Body of pancreas (tissue), 4 donors: Measurements from ENCODE around the gene SP6. TPM values are rescaled to one million over a fixed set of nuclear protein-coding genes. Genes with fewer than 3 reads are reported as not detected.
A peak's percentile ranks its signal among the peaks of the same experiment; 100 is the strongest.

Source experiments
- ATAC-seq: fragments of 150-250 bp; one replicate; pipeline ENCODE4 v1.9.1; 2016
- DNase-seq, 4 donors: peaks; one replicate each; pipeline ENCODE4 v3.0.0-alpha.2; 2019
- H3K27ac ChIP-seq, 4 donors: fragments of 200-600 bp; sonication (generic); 1 replicate in 3 of 4; 2 replicates in 1 of 4; pipeline versions ENCODE4 v1.5.1 to v1.6.1; 2016 to 2019; ENCODE audit warnings: mild to moderate bottlenecking in 1 of 4, mixed read lengths in 1 of 4, moderate library complexity in 1 of 4
- H3K27me3 ChIP-seq, 2 donors: fragments of 200-600 bp; sonication (generic); one replicate each; pipeline ENCODE4 v1.6.0; 2016; ENCODE audit warnings: mild to moderate bottlenecking in 1 of 2
- H3K36me3 ChIP-seq, 2 donors: fragments of 200-600 bp; sonication (generic); replicated peaks in 1 of 2; 2 replicates each; pipeline ENCODE4 v1.5.1; 2016; ENCODE audit warnings: low read depth in 2 of 2; ENCODE audit not compliant: insufficient read depth in 1 of 2
- H3K4me1 ChIP-seq: fragments of 200-600 bp; sonication (generic); one replicate; pipeline ENCODE4 v1.6.0; 2016
- H3K4me3 ChIP-seq, 2 donors: fragments of 200-600 bp; sonication (generic); 1 replicate in 1 of 2; 2 replicates in 1 of 2; pipeline ENCODE4 v1.5.1; 2016 to 2019
- H3K9me3 ChIP-seq, 3 donors: fragments of 200-600 bp; sonication (generic); 1 replicate in 2 of 3; 2 replicates in 1 of 3; pipeline ENCODE4 v1.5.1; 2016
- POLR2A ChIP-seq, 3 donors: fragments of 450-650 bp; IDR thresholded peaks; one replicate each; pipeline ENCODE4 v1.6.1; 2016; ENCODE audit warnings: antibody characterized with exemption in 3 of 3, mild to moderate bottlenecking in 2 of 3
- WGBS, 2 donors: methylation state at CpG; one replicate each; pipeline ENCODE4 v1.1.5; 2017; 5-methylcytosine and 5-hydroxymethylcytosine counted together
- intact Hi-C: fragments of 100-400 bp; cut with DNase I; formaldehyde crosslinking; loops from one replicate; pipeline ENCODE4 v1.15.1; 2023
- total RNA-seq, 2 donors: library from RNA; depleted of rRNA; stranded (reverse); fragments of >200 nt; gene quantifications; one replicate each; pipeline ENCODE4 v1.1.0, GENCODE V29; 2016
- TF ChIP-seq, protein P1 (sequence below), 7 experiments: fragments of 450-650 bp in 4 of 7; fragments of 200-600 bp in 3 of 7; sonication (generic) in 3 of 7; IDR thresholded peaks; one replicate each; pipeline ENCODE4 v1.5.1; 2016 to 2019; ENCODE audit warnings: antibody characterized with exemption in 7 of 7

Gene SP6
- total RNA-seq, 2 donors from 2014 or later = 0.26 to 0.99 TPM

DNA sequence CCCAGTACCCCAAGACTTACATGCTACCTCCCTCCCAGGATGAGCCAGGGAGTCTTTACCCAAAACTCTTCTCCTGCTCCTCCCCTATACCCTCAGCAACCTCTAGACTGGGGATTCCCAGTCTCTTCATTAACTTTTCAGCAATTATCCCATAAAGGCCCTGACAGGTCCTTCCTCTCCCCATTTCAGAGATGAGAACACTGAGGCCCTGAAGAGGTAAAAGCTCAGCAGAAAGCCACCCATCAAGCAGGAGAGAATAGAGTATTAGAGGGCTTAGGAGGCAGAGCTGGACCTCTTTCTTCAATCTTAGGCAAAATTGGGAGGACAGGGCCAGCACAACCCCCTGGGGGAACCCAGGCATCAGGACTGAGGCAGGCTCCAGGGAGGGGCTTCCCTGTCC is 5.9 kb upstream of the SP6 start:
- Histone ChIP-seq H3K4me1 (peaks cover 5% of the 10 kb centered on the region), H3K4me3 (no peak overlapping the region), H3K36me3 (no peaks in the 10 kb centered on the region), H3K9me3 (no peaks in the 10 kb centered on the region), H3K27me3 (peaks cover 0 to 12% of the 10 kb centered on the region in 2 donors), H3K27ac (no peak overlapping the region)
- ATAC-seq (no peak), DNase-seq (no peak)
- intact Hi-C loops = no loop called here
- TF ChIP-seq, protein P1, sequence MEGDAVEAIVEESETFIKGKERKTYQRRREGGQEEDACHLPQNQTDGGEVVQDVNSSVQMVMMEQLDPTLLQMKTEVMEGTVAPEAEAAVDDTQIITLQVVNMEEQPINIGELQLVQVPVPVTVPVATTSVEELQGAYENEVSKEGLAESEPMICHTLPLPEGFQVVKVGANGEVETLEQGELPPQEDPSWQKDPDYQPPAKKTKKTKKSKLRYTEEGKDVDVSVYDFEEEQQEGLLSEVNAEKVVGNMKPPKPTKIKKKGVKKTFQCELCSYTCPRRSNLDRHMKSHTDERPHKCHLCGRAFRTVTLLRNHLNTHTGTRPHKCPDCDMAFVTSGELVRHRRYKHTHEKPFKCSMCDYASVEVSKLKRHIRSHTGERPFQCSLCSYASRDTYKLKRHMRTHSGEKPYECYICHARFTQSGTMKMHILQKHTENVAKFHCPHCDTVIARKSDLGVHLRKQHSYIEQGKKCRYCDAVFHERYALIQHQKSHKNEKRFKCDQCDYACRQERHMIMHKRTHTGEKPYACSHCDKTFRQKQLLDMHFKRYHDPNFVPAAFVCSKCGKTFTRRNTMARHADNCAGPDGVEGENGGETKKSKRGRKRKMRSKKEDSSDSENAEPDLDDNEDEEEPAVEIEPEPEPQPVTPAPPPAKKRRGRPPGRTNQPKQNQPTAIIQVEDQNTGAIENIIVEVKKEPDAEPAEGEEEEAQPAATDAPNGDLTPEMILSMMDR (IDR thresholded peaks at IDR 0.05) = no peak
- no peak for TF ChIP-seq POLR2A (IDR thresholded peaks at IDR 0.05)

DNA sequence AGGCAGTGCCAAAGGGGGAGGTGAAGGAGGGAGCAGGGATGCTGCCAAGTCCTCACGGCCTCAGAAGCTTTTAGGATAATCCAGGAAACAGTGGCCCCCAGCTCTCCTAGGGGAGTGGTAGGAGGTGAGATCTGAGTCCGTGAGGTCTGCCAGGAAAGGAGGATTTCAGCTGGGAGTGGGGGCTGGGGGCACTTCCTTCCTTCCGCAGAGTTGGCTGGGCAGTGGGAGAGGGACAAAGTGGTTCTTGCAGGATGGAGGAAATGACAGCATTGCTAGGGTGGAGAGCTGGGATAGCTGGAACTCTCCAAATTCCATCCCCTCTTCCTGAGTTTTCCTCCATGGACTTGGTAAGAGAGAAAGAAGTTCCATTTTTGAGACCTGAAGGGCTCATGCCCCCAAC is 4.8 kb upstream of the SP6 start:
- intact Hi-C loops = no loop called here
- no peak for TF ChIP-seq POLR2A (IDR thresholded peaks at IDR 0.05)
- ATAC-seq (no peak), DNase-seq (no peak)
- Histone ChIP-seq H3K36me3 (no peaks in the 10 kb centered on the region), H3K4me1 (peaks cover 14% of the 10 kb centered on the region), H3K9me3 (no peaks in the 10 kb centered on the region), H3K27me3 (peaks cover 0 to 13% of the 10 kb centered on the region in 2 donors), H3K27ac (no peak overlapping the region), H3K4me3 (no peak overlapping the region)
- WGBS, 2 donors = 38 to 52% methylated on average over 3 of the region's 3 CpGs

- Histone ChIP-seq H3K27me3 (peaks cover 0 to 13% of the 10 kb centered on the region in 2 donors), H3K4me1 (peaks cover 20% of the 10 kb centered on the region), H3K36me3 (no peaks in the 10 kb centered on the region), H3K4me3 (no peak overlapping the region), H3K27ac (no peak overlapping the region), H3K9me3 (no peaks in the 10 kb centered on the region)
- ATAC-seq (no peak), DNase-seq (no peak)
- 15 to 33% methylated on average over 5 of the region's 5 CpGs for WGBS, 2 donors
- no peak for TF ChIP-seq POLR2A (IDR thresholded peaks at IDR 0.05)
- intact Hi-C loops = no loop called here
Observed at GRCh38 chr17:47853616-47854015, 2.7 kb upstream of the SP6 start.

DNA sequence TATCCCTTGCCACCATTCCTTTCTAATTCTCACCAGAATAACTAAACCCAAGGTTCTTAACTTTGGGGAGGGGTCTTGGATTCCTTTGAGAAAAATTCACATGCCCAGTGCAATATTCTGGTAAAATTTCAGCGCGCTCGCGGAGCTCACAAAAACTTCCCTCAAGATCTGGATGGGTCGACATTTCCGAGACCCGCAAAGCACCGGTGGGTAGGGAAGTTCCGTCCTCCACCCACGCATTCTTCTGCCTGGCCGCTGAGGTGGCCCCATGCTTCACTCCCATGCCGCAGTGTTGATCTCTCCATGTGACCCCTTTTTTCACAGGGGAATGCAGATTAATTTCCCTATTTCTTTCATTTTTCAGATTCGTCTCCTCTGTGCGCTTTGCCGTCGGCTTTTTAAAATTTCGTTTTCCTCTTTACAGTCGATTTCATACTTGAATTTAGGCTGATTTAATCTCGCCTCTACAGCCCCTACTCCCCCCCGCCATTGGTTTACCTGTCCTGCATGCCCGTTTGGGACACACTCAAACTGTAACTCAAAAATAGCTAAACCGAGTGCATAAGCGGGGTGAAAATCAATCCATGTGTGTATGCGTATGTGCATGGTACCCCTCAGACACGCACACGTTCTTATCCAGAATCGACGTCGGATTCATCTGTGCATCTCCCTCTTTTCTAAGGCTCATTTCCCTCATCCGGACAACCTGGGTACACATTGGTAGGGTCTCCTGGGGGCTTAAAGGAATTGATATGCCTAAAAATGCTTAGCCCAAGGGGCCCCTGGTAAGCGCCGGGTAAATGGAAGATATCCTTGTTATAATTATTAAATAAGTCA is 1.4 kb upstream of the SP6 start:
- DNase-seq = no peak
- WGBS, 2 donors = 23% methylated on average over 32 of the region's 32 CpGs
- peaks cover 0 to 22% of the 10 kb centered on the region in 2 donors for H3K27me3 ChIP-seq
- H3K27ac ChIP-seq = no peak overlapping the region
- H3K9me3 ChIP-seq = no peaks in the 10 kb centered on the region
- intact Hi-C loops = no loop called here
- no peak for ATAC-seq
- no peak for TF ChIP-seq POLR2A (IDR thresholded peaks at IDR 0.05)
- TF ChIP-seq, protein P1 (IDR thresholded peaks at IDR 0.05) = no peak
- peaks cover 28% of the 10 kb centered on the region for H3K4me1 ChIP-seq
- no peaks in the 10 kb centered on the region for H3K36me3 ChIP-seq
- H3K4me3 ChIP-seq = no peak overlapping the region

DNA sequence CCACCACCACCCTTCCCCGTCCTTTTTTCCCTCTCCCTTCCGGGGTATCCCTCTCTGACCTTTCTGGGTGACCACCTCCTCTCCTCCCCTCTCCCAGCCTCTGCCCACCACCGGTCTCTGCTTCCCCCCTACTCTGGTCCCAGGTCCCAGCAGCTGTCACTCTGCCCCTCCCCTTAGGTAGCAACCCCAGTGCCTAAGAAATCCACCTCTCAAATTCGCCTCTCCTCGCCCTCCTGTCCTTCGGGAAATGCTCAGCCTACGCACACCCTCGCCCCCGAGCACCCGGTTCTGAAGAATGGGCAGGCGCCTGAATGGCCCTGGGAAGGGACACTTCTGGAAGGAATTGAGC is 775 bp upstream of the SP6 start:
- peaks cover 34% of the 10 kb centered on the region for H3K4me1 ChIP-seq
- 30 to 36% methylated on average over 10 to 11 of the region's 11 CpGs for WGBS, 2 donors
- DNase-seq = no peak
- no peaks in the 10 kb centered on the region for H3K36me3 ChIP-seq
- H3K4me3 ChIP-seq = no peak overlapping the region
- intact Hi-C loops = no loop called here
- H3K27me3 ChIP-seq = peaks cover 0 to 28% of the 10 kb centered on the region in 2 donors
- no peak for ATAC-seq
- no peaks in the 10 kb centered on the region for H3K9me3 ChIP-seq
- no peak for TF ChIP-seq POLR2A (IDR thresholded peaks at IDR 0.05)
- TF ChIP-seq, protein P1 (IDR thresholded peaks at IDR 0.05) = no peak
- no peak overlapping the region for H3K27ac ChIP-seq

GRCh38 chr17:47850373-47850691 is 631 bp downstream of the SP6 start:
- Histone ChIP-seq H3K4me3 (no peak overlapping the region), H3K4me1 (peaks cover 35% of the 10 kb centered on the region), H3K27me3 (peaks cover 0 to 31% of the 10 kb centered on the region in 2 donors), H3K27ac (peak overlapping the region in 2 of 4 donors; percentile 28 to 47), H3K9me3 (no peaks in the 10 kb centered on the region), H3K36me3 (no peaks in the 10 kb centered on the region)
- DNase-seq (no peak), ATAC-seq (peak; percentile 13)
- intact Hi-C loops = no loop called here
- no peak for TF ChIP-seq POLR2A (IDR thresholded peaks at IDR 0.05)
- TF ChIP-seq, protein P1 (IDR thresholded peaks at IDR 0.05) = no peak
- 36 to 38% methylated on average over 9 of the region's 9 CpGs for WGBS, 2 donors
